ENCODE measurements around the gene RP2.

RP2 gene

GRCh38 chrX:46836701-46837557 is at the start of gene RP2:
RP2 (plus strand) TSS chrX:46837043; CDS start chrX:46837101, 58 bp downstream.
- DNase-seq (ENCODE audit: low read depth), result peak; percentile 81

- no peak for DNase-seq (ENCODE audit: low read depth)
Measured at GRCh38 chrX:46788902-46789301, 47.9 kb upstream of the RP2 start.

GRCh38 chrX:46791927-46792809 is 44.7 kb upstream of the RP2 start:
- DNase-seq (ENCODE audit: low read depth), result no peak

GRCh38 chrX:46792810-46793188 is 44.0 kb upstream of the RP2 start:
- DNase-seq (ENCODE audit: low read depth), result no peak

GRCh38 chrX:46793386-46794143 is 43.3 kb upstream of the RP2 start:
- DNase-seq (ENCODE audit: low read depth), result no peak

GRCh38 chrX:46796574-46797191 is 40.2 kb upstream of the RP2 start:
- peak; percentile 45 for DNase-seq (ENCODE audit: low read depth)

GRCh38 chrX:46803140-46803539 is 33.7 kb upstream of the RP2 start:
- DNase-seq (ENCODE audit: low read depth), result no peak

GRCh38 chrX:46805270-46805669 is 31.6 kb upstream of the RP2 start:
- no peak for DNase-seq (ENCODE audit: low read depth)

- no peak for DNase-seq (ENCODE audit: low read depth)
Measured at GRCh38 chrX:46811121-46811520, 25.7 kb upstream of the RP2 start.

GRCh38 chrX:46812445-46812844 is 24.4 kb upstream of the RP2 start:
- no peak for DNase-seq (ENCODE audit: low read depth)

- no peak for DNase-seq (ENCODE audit: low read depth)
Measured at GRCh38 chrX:46814966-46815365, 21.9 kb upstream of the RP2 start.

GRCh38 chrX:46819136-46819535 is 17.7 kb upstream of the RP2 start:
- DNase-seq (ENCODE audit: low read depth), result no peak

- no peak for DNase-seq (ENCODE audit: low read depth)
Measured at GRCh38 chrX:46820391-46821100, 16.3 kb upstream of the RP2 start.

GRCh38 chrX:46823481-46823880 is 13.4 kb upstream of the RP2 start:
- DNase-seq (ENCODE audit: low read depth), result no peak

- DNase-seq (ENCODE audit: low read depth), result no peak
Measured at GRCh38 chrX:46831765-46832327, 5.0 kb upstream of the RP2 start.

GRCh38 chrX:46837558-46838485 is 979 bp downstream of the RP2 start:
- DNase-seq (ENCODE audit: low read depth), result peak; percentile 7

- DNase-seq (ENCODE audit: low read depth), result no peak
Measured at GRCh38 chrX:46838486-46838870, 1.6 kb downstream of the RP2 start.

GRCh38 chrX:46838974-46839480 is 2.2 kb downstream of the RP2 start:
- no peak for DNase-seq (ENCODE audit: low read depth)

GRCh38 chrX:46840946-46841345 is 4.1 kb downstream of the RP2 start:
- no peak for DNase-seq (ENCODE audit: low read depth)

GRCh38 chrX:46841346-46841745 is 4.5 kb downstream of the RP2 start:
- no peak for DNase-seq (ENCODE audit: low read depth)

Data from stimulated activated CD8-positive, alpha-beta memory T cell treated with anti-CD3 and anti-CD28 coated beads, Interleukin-4, amount 100 ng/mL, for 24 hours (primary cell).